HL-60/S4 treated with retinoic acid at 250 ng/mL for 4 days and 3 days (cell line): ENCODE results near the gene IPO11.
"Not testable (repeated sequence)": the region's sequence is repeated elsewhere in the genome, so short reads cannot be mapped to it uniquely, and the experiment has no call there.

Experiments used
- in situ Hi-C: fragments of 300-500 bp; cut with MboI; formaldehyde crosslinking; loops from 2 replicates; pipeline ENCODE4 v1.7.0; 2022; ENCODE audit warnings: low sequenced_read_pairs

Gene IPO11

GRCh38 chr5:62509806-62510205 is 97.2 kb downstream of the IPO11 start:
- in situ Hi-C loops = no loop called here

DNA sequence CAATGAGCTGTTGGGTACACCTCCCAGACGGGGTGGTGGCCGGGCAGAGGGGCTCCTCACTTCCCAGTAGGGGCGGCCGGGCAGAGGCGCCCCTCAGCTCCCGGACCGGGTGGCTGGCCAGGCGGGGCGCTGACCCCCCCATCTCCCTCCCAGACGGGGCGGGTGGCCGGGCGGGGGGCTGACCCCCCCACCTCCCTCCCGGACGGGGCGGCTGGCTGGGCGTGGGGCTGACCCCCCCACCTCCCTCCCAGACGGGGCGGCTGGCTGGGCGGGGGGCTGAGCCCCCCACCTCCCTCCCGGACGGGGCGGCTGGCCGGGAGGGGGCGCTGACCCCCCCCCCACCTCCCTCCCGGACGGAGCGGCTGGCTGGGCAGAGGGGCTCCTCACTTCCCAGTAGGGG is 100.5 kb downstream of the IPO11 start:
- in situ Hi-C loops = not testable (repeated sequence)

- in situ Hi-C loops = no loop called here
These were observed 102.1 kb downstream of the IPO11 start for GRCh38 chr5:62514510-62515119.

DNA sequence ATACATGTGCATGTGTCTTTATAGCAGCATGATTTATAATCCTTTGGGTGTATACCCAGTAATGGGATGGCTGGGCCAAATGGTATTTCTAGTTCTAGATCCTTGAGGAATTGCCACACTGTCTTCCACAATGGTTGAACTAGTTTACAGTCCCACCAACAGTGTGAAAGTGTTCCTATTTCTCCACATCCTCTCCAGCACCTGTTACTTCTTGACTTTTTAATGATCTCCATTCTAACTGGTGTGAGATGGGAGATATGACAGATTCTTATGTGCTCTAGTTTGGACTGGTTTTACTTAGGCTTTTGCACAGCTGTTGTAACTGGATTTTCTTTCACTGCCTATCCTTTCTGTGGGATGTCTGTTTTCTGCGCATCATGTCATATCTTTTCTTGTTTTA is 108.2 kb downstream of the IPO11 start:
- in situ Hi-C loops = not testable (repeated sequence)

GRCh38 chr5:62521319-62521718 is 108.8 kb downstream of the IPO11 start:
- in situ Hi-C loops = no loop called here

DNA sequence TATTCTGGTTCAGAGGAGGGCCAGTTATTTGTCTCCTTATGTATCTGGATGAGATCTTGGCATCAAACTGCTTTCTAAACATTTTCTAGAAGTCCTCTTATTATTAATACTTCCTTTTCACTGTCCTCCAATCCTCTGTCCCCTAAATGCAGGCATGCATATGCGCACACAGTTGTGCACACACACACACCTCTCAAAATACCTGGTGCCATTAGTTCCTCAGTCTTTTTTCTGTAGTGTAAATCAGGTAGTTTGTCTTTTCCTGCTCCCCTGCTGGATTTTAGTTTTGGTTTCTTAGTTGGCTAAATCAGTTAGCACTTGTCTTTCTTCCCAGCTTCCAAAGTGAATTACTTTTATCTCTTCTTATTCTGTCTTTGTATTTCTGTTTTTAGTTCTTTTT is 110.2 kb downstream of the IPO11 start:
- in situ Hi-C loops = no loop called here

- in situ Hi-C loops = no loop called here
These were observed 121.0 kb downstream of the IPO11 start for GRCh38 chr5:62533597-62533996.

- in situ Hi-C loops = no loop called here
These were observed 122.1 kb downstream of the IPO11 start for GRCh38 chr5:62534461-62535236.

DNA sequence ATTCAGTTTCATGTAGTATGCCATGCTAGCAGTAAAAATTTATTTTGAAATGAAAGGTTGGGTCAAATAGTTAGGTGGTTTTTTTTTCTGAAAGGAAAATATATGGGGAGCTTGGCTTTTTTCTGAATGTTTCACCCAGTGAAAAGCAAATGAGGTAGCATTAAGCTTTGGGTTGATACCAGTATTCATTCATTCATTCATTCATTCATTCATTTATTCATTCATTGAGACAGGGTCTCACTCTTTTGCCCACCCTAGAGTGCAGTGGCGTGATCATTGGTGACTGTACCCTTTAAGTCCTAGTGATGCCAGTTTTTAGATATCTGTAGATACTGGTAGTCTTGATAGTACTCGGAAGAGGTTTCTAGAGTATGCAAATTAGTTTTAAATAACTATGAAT is 123.7 kb downstream of the IPO11 start:
- in situ Hi-C loops = no loop called here

DNA sequence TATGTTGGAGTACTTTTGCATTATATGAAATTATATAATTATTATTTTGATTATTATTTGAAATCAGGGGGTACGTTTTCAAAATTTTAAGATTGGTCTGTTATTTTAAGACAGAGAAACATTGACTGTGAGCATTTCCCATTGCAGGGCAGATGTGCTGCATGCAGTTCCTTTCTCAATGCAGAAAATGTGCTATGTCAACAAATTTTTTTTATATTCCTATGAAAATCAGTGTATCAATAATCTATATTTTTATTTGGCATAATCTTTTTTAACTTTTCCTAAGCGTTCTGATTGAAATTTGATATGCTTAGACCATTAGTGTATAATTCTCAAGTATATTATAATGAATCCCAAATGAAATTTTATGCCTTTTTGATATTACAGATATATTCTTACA is 124.2 kb downstream of the IPO11 start:
- in situ Hi-C loops = no loop called here

DNA sequence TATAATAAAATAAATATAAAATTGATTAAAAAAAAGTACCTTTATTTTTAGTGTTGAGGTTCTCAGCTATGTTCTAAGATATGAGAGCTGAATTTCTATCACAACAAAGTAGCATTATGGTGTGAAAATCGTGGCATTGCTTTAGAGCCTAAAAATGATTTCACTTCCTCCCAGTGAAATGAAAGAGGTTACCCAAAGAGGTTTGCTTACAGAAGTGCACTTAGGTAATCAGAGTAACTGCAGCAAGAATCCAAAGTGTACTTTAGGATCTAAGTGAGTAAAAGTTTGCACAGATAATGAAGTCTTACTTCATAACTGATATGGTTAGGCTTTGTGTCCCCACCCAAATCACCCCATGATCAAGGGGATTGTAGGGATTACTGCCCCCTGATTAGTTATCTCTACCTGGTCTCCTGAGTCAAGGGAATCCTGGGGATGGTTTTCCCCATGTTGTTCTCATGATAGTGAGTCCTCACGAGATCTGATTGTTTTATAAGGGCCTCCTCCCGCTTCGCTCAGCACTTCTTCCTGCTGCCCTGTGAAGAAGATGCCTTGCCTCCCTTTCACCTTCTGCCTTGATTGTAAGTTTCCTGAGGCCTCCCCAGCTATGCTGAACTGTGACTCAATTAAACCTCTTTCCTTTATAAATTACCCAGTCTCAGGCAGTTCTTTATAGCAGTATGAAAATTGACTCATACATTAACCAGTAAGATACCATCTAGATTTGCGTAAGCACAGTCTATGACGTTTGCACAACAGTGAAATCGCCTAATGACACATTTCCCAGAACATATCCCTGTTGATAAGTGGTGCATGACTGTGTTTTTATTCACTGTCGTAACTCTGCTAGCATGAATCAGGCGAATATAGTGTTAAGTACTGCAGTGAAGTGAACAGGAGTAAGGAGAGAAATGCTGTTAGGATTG is 125.7 kb downstream of the IPO11 start:
- in situ Hi-C loops = no loop called here

- in situ Hi-C loops = no loop called here
These were observed 130.2 kb downstream of the IPO11 start for GRCh38 chr5:62542720-62543119.

DNA sequence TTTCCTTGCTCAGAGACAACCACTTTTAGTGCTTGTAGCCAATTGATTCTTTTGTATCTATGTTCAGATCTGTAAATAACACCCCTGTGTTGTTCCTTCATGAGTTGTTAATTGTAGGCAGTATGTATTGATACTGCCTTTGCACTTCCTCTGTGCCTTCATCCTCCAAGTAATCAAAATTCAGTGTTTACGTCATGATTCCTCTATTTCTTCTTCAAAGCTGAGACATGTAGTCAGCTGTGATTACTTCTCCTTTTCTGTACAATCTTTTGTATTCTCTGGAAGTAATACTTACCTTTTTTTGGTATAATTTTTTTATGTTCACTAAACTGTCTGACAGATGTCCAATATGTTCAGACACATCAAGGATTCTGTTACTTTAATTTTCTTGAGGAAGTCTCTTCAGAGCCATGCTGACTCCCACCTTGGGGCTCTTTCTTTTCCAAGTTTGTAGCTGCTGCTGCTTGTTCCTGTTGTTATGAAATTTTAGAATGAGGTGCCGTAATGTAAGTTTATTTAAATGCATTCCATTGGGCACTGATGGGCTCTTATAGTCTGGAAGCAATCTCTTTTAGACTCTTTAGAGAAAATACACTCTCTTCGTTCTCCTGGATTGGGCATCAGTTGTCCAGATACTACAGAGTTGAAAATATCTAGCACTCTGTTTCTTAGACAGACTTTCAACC is 135.5 kb downstream of the IPO11 start:
- in situ Hi-C loops = no loop called here

GRCh38 chr5:62550103-62550502 is 137.5 kb downstream of the IPO11 start:
- in situ Hi-C loops = no loop called here

DNA sequence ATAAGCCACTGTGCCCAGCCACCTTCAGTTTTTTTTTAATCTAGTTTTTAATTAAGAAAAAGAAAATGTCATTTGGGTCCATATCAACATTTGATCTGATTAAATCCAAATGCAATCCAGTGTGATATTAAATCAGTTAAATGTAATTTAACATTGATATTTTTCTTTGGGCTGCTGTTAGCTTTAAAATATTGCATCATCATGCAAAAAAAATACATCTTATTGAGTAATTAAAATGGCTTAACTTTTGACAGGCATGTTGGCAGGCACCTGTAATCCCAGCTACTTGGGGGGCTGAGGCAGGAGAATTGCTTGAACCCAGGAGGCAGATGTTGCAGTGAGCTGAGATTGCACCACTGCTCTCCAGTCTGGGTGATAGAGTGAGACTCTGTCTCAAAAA is 143.4 kb downstream of the IPO11 start:
- in situ Hi-C loops = no loop called here

GRCh38 chr5:62558941-62559340 is 146.4 kb downstream of the IPO11 start:
- in situ Hi-C loops = no loop called here

- in situ Hi-C loops = no loop called here
These were observed 148.2 kb downstream of the IPO11 start for GRCh38 chr5:62560786-62561185.

GRCh38 chr5:62561896-62562295 is 149.3 kb downstream of the IPO11 start:
- in situ Hi-C loops = no loop called here

- in situ Hi-C loops = no loop called here
These were observed 150.3 kb downstream of the IPO11 start for GRCh38 chr5:62562867-62563266.

GRCh38 chr5:62564101-62564500 is 151.5 kb downstream of the IPO11 start:
- in situ Hi-C loops = no loop called here

- in situ Hi-C loops = not testable (repeated sequence)
These were observed 153.2 kb downstream of the IPO11 start for GRCh38 chr5:62565740-62566139.
